IMR-90 (cell line): ENCODE data around the gene SSH2. TPM values are rescaled to one million over a fixed set of nuclear protein-coding genes. Genes with fewer than 3 reads are reported as not detected.

Source experiments
- ATAC-seq: fragments of 200-7000 bp; cut with Tn5 transposase; 2 replicates; pipeline ENCODE4 v1.9.1; 2020; ENCODE audit warnings: low read depth, mild to moderate bottlenecking, moderate library complexity
- BruUV-seq: library from RNA; stranded (reverse); fragments of 400-500 nt; replicated peaks from 2 replicates; lab custom pipeline; 2021; lab: Mats Ljungman, UMichigan
- CTCF ChIA-PET: fragments of 300-600 bp; formaldehyde crosslinking; extraction: SDS; loops from one replicate; lab custom pipeline; 2021; ENCODE audit warnings: antibody characterized with exemption; lab: Yijun Ruan, JAX
- POLR2A ChIA-PET: fragments of 300-600 bp; sonication (Branson Sonifier 250); formaldehyde crosslinking; loops from one replicate; lab custom pipeline; 2022; ENCODE audit warnings: antibody characterized with exemption; ENCODE audit not compliant: unreplicated experiment; lab: Charles Lee
- DNase-seq: peaks from one replicate; pipeline ENCODE4 v3.0.0; 2013
- H2AFZ ChIP-seq: replicated peaks from 2 replicates; pipeline ENCODE3; 2013; ENCODE audit warnings: low read length, mild to moderate bottlenecking; ENCODE audit not compliant: poor library complexity
- H2AK5ac ChIP-seq: 2 replicates; pipeline ENCODE4 v1.6.1; 2013; ENCODE audit warnings: low read depth, low read length, inconsistent platforms
- H2AK9ac ChIP-seq: replicated peaks from 2 replicates; pipeline ENCODE3; 2013; ENCODE audit warnings: mild to moderate bottlenecking, low read depth, low read length, moderate library complexity; ENCODE audit not compliant: poor library complexity
- H2BK120ac ChIP-seq: 2 replicates; pipeline ENCODE4 v1.6.1; 2013; ENCODE audit warnings: low read depth, low read length, inconsistent platforms
- H2BK15ac ChIP-seq: 3 replicates; pipeline ENCODE4 v1.6.1; 2013; ENCODE audit warnings: low read depth, low read length, inconsistent platforms
- H2BK20ac ChIP-seq: 2 replicates; pipeline ENCODE4 v1.6.1; 2013; ENCODE audit warnings: low read depth, mild to moderate bottlenecking, inconsistent platforms, low read length, moderate library complexity
- H2BK5ac ChIP-seq: 2 replicates; pipeline ENCODE4 v1.6.1; 2013; ENCODE audit warnings: mild to moderate bottlenecking, low read depth, low read length, inconsistent platforms; ENCODE audit not compliant: poor library complexity, severe bottlenecking
- H3K14ac ChIP-seq: replicated peaks from 2 replicates; pipeline ENCODE4 v1.6.1; 2013; ENCODE audit warnings: low read depth, low read length, inconsistent platforms
- H3K18ac ChIP-seq: 2 replicates; pipeline ENCODE4 v1.6.1; 2013; ENCODE audit warnings: low read depth, low read length, control low read depth
- H3K23ac ChIP-seq: 2 replicates; pipeline ENCODE4 v1.6.1; 2013; ENCODE audit warnings: low read depth, low read length, inconsistent platforms
- H3K27ac ChIP-seq: 2 replicates; pipeline ENCODE4 v1.5.1; 2013; ENCODE audit warnings: mild to moderate bottlenecking, control low read depth, low read length; ENCODE audit not compliant: insufficient read depth
- H3K27me3 ChIP-seq: 2 replicates; pipeline ENCODE4 v1.6.1; 2013; ENCODE audit warnings: low read length; ENCODE audit not compliant: control insufficient read depth, insufficient read depth
- H3K36me3 ChIP-seq: 2 replicates; pipeline ENCODE4 v1.6.1; 2013; ENCODE audit warnings: low read length, mixed read lengths; ENCODE audit not compliant: control insufficient read depth, insufficient read depth
- H3K4ac ChIP-seq: 2 replicates; pipeline ENCODE4 v1.6.1; 2013; ENCODE audit warnings: low read depth, low read length, inconsistent platforms
- H3K4me1 ChIP-seq: 2 replicates; pipeline ENCODE4 v1.6.1; 2013; ENCODE audit warnings: low read length, mixed read lengths; ENCODE audit not compliant: control insufficient read depth, insufficient read depth
- H3K4me2 ChIP-seq: 2 replicates; pipeline ENCODE4 v1.6.1; 2013; ENCODE audit warnings: low read depth, mild to moderate bottlenecking, control low read depth, low read length, moderate library complexity
- H3K4me3 ChIP-seq: 2 replicates; pipeline ENCODE4 v1.5.1; 2013; ENCODE audit warnings: low read depth, mild to moderate bottlenecking, control low read depth, low read length, moderate library complexity; ENCODE audit not compliant: insufficient read depth
- H3K56ac ChIP-seq: 2 replicates; pipeline ENCODE4 v1.6.1; 2013; ENCODE audit warnings: low read length, inconsistent platforms; ENCODE audit not compliant: insufficient read depth; ENCODE audit errors: extremely low read depth
- H3K79me1 ChIP-seq, 2 experiments: 2 replicates each; pipeline ENCODE4 v1.6.1; 2013; ENCODE audit warnings: low read length in 2 of 2, inconsistent platforms in 1 of 2, low read depth in 1 of 2
- H3K9ac ChIP-seq: 2 replicates; pipeline ENCODE4 v1.6.1; 2013; ENCODE audit warnings: low read depth, low read length, control low read depth
- H3K9me1 ChIP-seq: 2 replicates; pipeline ENCODE4 v1.6.1; 2013; ENCODE audit warnings: low read length, inconsistent platforms; ENCODE audit not compliant: insufficient read depth
- H3K9me3 ChIP-seq: 2 replicates; pipeline ENCODE4 v1.6.1; 2013; ENCODE audit warnings: low read length; ENCODE audit not compliant: control insufficient read depth, insufficient read depth
- H4K20me1 ChIP-seq: 2 replicates; pipeline ENCODE4 v1.6.1; 2013; ENCODE audit warnings: low read length, inconsistent platforms; ENCODE audit not compliant: insufficient read depth
- H4K5ac ChIP-seq: 2 replicates; pipeline ENCODE4 v1.6.1; 2013; ENCODE audit warnings: mild to moderate bottlenecking, low read depth, low read length, control low read depth
- H4K8ac ChIP-seq, 2 experiments: 2 replicates each; pipeline ENCODE4 v1.6.1; 2013; ENCODE audit warnings: low read depth in 2 of 2, low read length in 2 of 2, control low read depth in 1 of 2, inconsistent platforms in 1 of 2
- H4K91ac ChIP-seq: 2 replicates; pipeline ENCODE4 v1.6.1; 2013; ENCODE audit warnings: low read depth, low read length, inconsistent platforms; ENCODE audit not compliant: insufficient read depth
- BHLHE40 ChIP-seq: fragments of 150-350 bp; IDR thresholded peaks from 2 replicates; pipeline ENCODE4 v1.6.1; 2016; ENCODE audit warnings: mild to moderate bottlenecking, low read depth, low read length
- CTCF ChIP-seq: conservative IDR thresholded peaks from 2 replicates; pipeline ENCODE4 v1.5.1; 2012; ENCODE audit warnings: mild to moderate bottlenecking, low read depth, low read length, improper control_type of control experiment
- ELK1 ChIP-seq: fragments of 150-350 bp; IDR thresholded peaks from 2 replicates; pipeline ENCODE4 v1.6.1; 2016; ENCODE audit warnings: low read depth, mild to moderate bottlenecking, low read length, moderate library complexity, borderline replicate concordance
- MAZ ChIP-seq: IDR thresholded peaks from 2 replicates; pipeline ENCODE4 v1.6.1; 2012; ENCODE audit warnings: low read depth, mild to moderate bottlenecking, low read length, improper control_type of control experiment, moderate library complexity, borderline replicate concordance
- MXI1 ChIP-seq: IDR thresholded peaks from 2 replicates; pipeline ENCODE4 v1.6.1; 2012; ENCODE audit warnings: low read depth, mild to moderate bottlenecking, low read length, moderate library complexity, borderline replicate concordance
- RAD21 ChIP-seq: IDR thresholded peaks from 2 replicates; pipeline ENCODE4 v1.6.1; 2012; ENCODE audit warnings: low read length, improper control_type of control experiment
- SMC3 ChIP-seq: fragments of 150-350 bp; IDR thresholded peaks from 2 replicates; pipeline ENCODE4 v1.6.1; 2016; ENCODE audit warnings: low read depth, mild to moderate bottlenecking, antibody characterized with exemption, low read length, moderate library complexity
- WGBS, 2 experiments: methylation state at CpG; one replicate each; pipeline versions ENCODE4 v1.1.5 to v1.1.7; 2013; ENCODE audit warnings: missing lambda C conversion rate in 2 of 2; ENCODE audit not compliant: insufficient read length in 1 of 2; ENCODE audit errors: extremely low coverage in 2 of 2; 5-methylcytosine and 5-hydroxymethylcytosine counted together
- dilution Hi-C: fragments of 300-500 bp; cut with HindIII; formaldehyde crosslinking; loops from one replicate; pipeline ENCODE4 v1.14.3; 2018; ENCODE audit warnings: low sequenced_read_pairs; ENCODE audit not compliant: unreplicated experiment
- in situ Hi-C: fragments of 300-500 bp; cut with MboI; formaldehyde crosslinking; loops from 3 replicates; pipeline ENCODE4 v1.14.3; 2019; ENCODE audit warnings: low sequenced_read_pairs, inconsistent platforms, mixed read lengths
- intact Hi-C: fragments of 100-400 bp; cut with micrococcal nuclease; formaldehyde crosslinking; loops from 2 replicates; pipeline ENCODE4 v1.10.0; 2022
- polyA plus RNA-seq, 3 experiments: library from polyadenylated mRNA; depleted of rRNA; stranded (reverse); fragments of >200 nt; gene quantifications; 2 replicates each; pipeline ENCODE4 v1.2.3, GENCODE V29; 2012; ENCODE audit warnings: low replicate concordance in 1 of 3
- total RNA-seq: library from RNA; depleted of rRNA; stranded (reverse); fragments of >200 nt; gene quantifications from 2 replicates; pipeline ENCODE4 v1.2.3, GENCODE V29; 2012

Gene SSH2
- total and polyA plus RNA-seq, 2 of the 4 experiments (the other 2 are of a cell fraction), result 9.3 TPM

- no peak overlapping the region for H3K23ac ChIP-seq
- H2BK15ac ChIP-seq, result no peak overlapping the region; the same call in 2 of the 3 replicates
- H2BK120ac ChIP-seq, result peak overlapping the region; percentile 16
- peak overlapping the region; percentile 52; the same call in 1 of the 2 replicates for H2AK5ac ChIP-seq
- ATAC-seq, result no peak
- no peak overlapping the region for H2AK9ac ChIP-seq
- H3K27ac ChIP-seq, result no peak overlapping the region
- H3K27me3 ChIP-seq, result no peaks in the 10 kb centered on the region
- H3K56ac ChIP-seq, result no peak overlapping the region
- 0 out of 2 replicates have a peak, but pooled peaks cover 2% of the 10 kb centered on the region for H3K36me3 ChIP-seq
- H3K18ac ChIP-seq, result peak overlapping the region; percentile 42
- H3K9me3 ChIP-seq, result no peaks in the 10 kb centered on the region
- H3K4ac ChIP-seq, result peak overlapping the region; percentile 15; the same call in 1 of the 2 replicates
- H4K5ac ChIP-seq, result 0 out of 2 replicates have a peak overlapping the region, but pooled peaks have one; percentile 7
- H3K9ac ChIP-seq, result no peak overlapping the region
- peak overlapping the region; percentile 5; the same call in 1 of the 2 replicates for H2BK20ac ChIP-seq
- H3K14ac ChIP-seq, result 0 out of 2 replicates have a peak overlapping the region, but pooled peaks have one; percentile 68
- POLR2A ChIA-PET, result no interaction called here
- in situ Hi-C loops (no loop called here), dilution Hi-C loops (no loop called here), intact Hi-C loops (no loop called here)
- no peak overlapping the region for H2AFZ ChIP-seq
- peaks cover 16% of the 10 kb centered on the region for H3K4me1 ChIP-seq
- H4K91ac ChIP-seq, result no peak overlapping the region
- H4K20me1 ChIP-seq, result peaks cover 3% of the 10 kb centered on the region; the same call in 1 of the 2 replicates
- no peak overlapping the region for H2BK5ac ChIP-seq
- 93% methylated on average over 5 of the region's 11 CpGs; no CpG with 5 or more reads in 1 of the 2 experiments for WGBS, 2 experiments
- H3K9me1 ChIP-seq, result peaks cover 13% of the 10 kb centered on the region
- BruUV-seq, result no TSS peak
- TF ChIP-seq MAZ (no peak), RAD21 (no peak), SMC3 (no peak), BHLHE40 (no peak), ELK1 (no peak), CTCF (no peak), MXI1 (no peak)
- no peak for DNase-seq
- 0 out of 4 replicates have a peak overlapping the region, but pooled peaks of 1 of the 2 experiments have one; percentile 16 for H4K8ac ChIP-seq
- H3K79me1 ChIP-seq, result peaks cover 4 to 24% of the 10 kb centered on the region in 2 experiments; a peak in 3 of 4 replicates
- CTCF ChIA-PET, result interaction anchor here (1.1 to 1.4 kb wide), 2 partner anchors 11 to 20 kb away, joined by 3 to 6 read pairs; no protein-coding TSS in a partner anchor
- no peak overlapping the region for H3K4me2 ChIP-seq
- no peak overlapping the region for H3K4me3 ChIP-seq
Measured at GRCh38 chr17:29711588-29712385, 218.2 kb downstream of the SSH2 start.
